ENCODE results near the gene SEMA4D.

DNA sequence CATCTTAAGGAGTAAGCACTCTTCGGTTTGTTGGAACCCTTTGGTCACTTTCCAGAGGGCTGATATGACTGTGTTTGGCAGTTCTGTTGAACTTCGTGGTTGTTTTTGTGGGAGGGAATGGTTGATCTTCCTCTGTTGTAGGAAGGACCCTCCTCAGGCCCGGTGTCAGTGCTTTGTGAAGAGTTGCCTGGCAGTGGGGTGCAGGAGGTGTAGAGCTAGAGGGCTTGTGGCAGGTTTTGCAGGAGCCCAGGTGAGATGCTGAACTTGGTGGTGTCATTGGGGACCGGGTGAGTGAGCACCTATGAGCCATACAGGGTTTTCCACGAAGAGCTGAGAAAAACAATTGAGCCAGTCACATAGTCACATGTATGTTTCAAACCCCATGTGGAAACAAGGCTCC lies 152.4 kb downstream of the SEMA4D start:
- TF ChIP-seq EGR1 (conservative IDR thresholded peaks at IDR 0.05) (no peak), FOXP1 (CRISPR knock-in tag; IDR thresholded peaks at IDR 0.05) (no peak), SMARCE1 (IDR thresholded peaks at IDR 0.05) (no peak), ZBTB7A (IDR thresholded peaks at IDR 0.05; ENCODE audit: borderline replicate concordance, control insufficient read depth, low read depth, low read length) (no peak), ZNF778 (CRISPR knock-in tag; IDR thresholded peaks at IDR 0.05) (no peak), ATF1 (CRISPR knock-in tag; IDR thresholded peaks at IDR 0.05) (no peak), ATF1 (tag; IDR thresholded peaks at IDR 0.05) (no peak), SREBF2 (CRISPR knock-in tag; IDR thresholded peaks at IDR 0.05) (no peak)
- TF ChIP-seq, protein P1, sequence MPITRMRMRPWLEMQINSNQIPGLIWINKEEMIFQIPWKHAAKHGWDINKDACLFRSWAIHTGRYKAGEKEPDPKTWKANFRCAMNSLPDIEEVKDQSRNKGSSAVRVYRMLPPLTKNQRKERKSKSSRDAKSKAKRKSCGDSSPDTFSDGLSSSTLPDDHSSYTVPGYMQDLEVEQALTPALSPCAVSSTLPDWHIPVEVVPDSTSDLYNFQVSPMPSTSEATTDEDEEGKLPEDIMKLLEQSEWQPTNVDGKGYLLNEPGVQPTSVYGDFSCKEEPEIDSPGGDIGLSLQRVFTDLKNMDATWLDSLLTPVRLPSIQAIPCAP (CRISPR knock-in tag; IDR thresholded peaks at IDR 0.05; ENCODE audit: borderline replicate concordance): no peak
- TF ChIP-seq, protein P2, sequence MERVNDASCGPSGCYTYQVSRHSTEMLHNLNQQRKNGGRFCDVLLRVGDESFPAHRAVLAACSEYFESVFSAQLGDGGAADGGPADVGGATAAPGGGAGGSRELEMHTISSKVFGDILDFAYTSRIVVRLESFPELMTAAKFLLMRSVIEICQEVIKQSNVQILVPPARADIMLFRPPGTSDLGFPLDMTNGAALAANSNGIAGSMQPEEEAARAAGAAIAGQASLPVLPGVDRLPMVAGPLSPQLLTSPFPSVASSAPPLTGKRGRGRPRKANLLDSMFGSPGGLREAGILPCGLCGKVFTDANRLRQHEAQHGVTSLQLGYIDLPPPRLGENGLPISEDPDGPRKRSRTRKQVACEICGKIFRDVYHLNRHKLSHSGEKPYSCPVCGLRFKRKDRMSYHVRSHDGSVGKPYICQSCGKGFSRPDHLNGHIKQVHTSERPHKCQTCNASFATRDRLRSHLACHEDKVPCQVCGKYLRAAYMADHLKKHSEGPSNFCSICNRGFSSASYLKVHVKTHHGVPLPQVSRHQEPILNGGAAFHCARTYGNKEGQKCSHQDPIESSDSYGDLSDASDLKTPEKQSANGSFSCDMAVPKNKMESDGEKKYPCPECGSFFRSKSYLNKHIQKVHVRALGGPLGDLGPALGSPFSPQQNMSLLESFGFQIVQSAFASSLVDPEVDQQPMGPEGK (CRISPR knock-in tag; IDR thresholded peaks at IDR 0.05; ENCODE audit: borderline replicate concordance): no peak

Measured in K562 (cell line).